Mammary epithelial cell (primary cell): ENCODE measurements around the gene AAGAB.

ENCODE experiments used
- CTCF ChIP-seq, 2 donors: IDR thresholded peaks in 1 of 2; conservative IDR thresholded peaks in 1 of 2; 2 replicates each; pipeline ENCODE4 v1.5.1; 2011 to 2012; ENCODE audit warnings: inconsistent platforms in 2 of 2, low read length in 2 of 2, mild to moderate bottlenecking in 2 of 2, control low read depth in 1 of 2, low read depth in 1 of 2; ENCODE audit not compliant: insufficient read depth in 1 of 2; ENCODE audit errors: extremely low read depth in 1 of 2
- EZH2 ChIP-seq: IDR thresholded peaks from 2 replicates; pipeline ENCODE4 v1.6.1; 2012; ENCODE audit warnings: low read length, inconsistent platforms, borderline replicate concordance

- TF ChIP-seq CTCF (conservative IDR thresholded peaks at IDR 0.05 in 1 of 2, IDR thresholded peaks at IDR 0.05 in 1 of 2; ENCODE audit: extremely low read depth in 1 of 2, insufficient read depth in 1 of 2, low read depth in 1 of 2, low read length in 2 of 2) (no peak), EZH2 (no peak)
These were observed 19.8 kb upstream of the AAGAB start for GRCh38 chr15:67274236-67274635.
